ENCODE results near the gene LRRC32. TPM values are rescaled to one million over a fixed set of nuclear protein-coding genes. Genes with fewer than 3 reads are reported as not detected.

LRRC32 gene
- total RNA-seq, 1 experiment from 2014 or later, result 0.15 TPM

DNA sequence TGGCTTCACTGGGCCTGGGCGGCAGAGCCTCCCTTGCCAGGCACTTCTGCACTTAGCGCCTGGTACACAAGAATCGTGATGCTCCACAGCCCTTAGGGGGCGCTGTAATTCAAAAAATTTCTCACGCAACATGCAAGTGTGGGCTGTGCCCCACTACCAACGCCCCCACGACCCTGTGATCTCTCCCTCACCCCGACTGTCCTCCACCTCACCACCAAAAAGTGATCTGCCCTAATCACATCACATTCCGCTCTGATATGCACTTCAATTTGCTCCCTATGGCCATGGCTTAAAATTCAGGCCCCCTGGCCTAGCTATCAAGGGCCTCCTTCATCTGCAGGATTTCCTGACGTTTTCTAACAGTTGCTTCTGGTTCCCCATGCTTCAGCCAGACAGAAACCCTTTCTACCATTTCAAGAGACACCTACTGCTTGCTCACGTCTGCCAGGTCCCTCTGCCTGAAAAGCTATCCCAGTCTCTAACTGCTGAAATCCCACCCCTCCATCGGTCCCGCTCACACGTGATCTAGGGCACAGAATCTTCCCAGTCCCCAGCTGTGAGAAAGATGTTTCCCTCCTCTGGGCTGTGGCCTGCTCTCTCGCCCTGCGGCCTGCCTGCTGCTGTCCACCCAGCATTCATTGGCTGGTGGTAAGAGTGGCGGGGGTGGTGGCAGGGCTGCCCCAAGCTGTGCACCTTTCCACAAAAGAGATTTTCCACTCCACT is 27.9 kb upstream of the LRRC32 start:
- H3K4me1 ChIP-seq (ENCODE audit: control insufficient read depth, insufficient read depth, low read length), result no peaks in the 10 kb centered on the region
- no TSS peak for BruUV-seq (replicated peaks)
- in situ Hi-C loops (cut with HindIII; ENCODE audit: low pct_unique_long_range_greater_than_20kb, low sequenced_read_pairs), result no loop called here
- intact Hi-C loops (cut with micrococcal nuclease; ENCODE audit: unreplicated experiment), result no loop called here
- H3K27ac ChIP-seq (ENCODE audit: low read length), result no peak overlapping the region
- TF ChIP-seq, protein P1, sequence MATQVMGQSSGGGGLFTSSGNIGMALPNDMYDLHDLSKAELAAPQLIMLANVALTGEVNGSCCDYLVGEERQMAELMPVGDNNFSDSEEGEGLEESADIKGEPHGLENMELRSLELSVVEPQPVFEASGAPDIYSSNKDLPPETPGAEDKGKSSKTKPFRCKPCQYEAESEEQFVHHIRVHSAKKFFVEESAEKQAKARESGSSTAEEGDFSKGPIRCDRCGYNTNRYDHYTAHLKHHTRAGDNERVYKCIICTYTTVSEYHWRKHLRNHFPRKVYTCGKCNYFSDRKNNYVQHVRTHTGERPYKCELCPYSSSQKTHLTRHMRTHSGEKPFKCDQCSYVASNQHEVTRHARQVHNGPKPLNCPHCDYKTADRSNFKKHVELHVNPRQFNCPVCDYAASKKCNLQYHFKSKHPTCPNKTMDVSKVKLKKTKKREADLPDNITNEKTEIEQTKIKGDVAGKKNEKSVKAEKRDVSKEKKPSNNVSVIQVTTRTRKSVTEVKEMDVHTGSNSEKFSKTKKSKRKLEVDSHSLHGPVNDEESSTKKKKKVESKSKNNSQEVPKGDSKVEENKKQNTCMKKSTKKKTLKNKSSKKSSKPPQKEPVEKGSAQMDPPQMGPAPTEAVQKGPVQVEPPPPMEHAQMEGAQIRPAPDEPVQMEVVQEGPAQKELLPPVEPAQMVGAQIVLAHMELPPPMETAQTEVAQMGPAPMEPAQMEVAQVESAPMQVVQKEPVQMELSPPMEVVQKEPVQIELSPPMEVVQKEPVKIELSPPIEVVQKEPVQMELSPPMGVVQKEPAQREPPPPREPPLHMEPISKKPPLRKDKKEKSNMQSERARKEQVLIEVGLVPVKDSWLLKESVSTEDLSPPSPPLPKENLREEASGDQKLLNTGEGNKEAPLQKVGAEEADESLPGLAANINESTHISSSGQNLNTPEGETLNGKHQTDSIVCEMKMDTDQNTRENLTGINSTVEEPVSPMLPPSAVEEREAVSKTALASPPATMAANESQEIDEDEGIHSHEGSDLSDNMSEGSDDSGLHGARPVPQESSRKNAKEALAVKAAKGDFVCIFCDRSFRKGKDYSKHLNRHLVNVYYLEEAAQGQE (IDR thresholded peaks at IDR 0.05; ENCODE audit: insufficient read depth in 1 of 2, low read depth in 2 of 2, low read length in 1 of 2), result no peak
- TF ChIP-seq, protein P2, sequence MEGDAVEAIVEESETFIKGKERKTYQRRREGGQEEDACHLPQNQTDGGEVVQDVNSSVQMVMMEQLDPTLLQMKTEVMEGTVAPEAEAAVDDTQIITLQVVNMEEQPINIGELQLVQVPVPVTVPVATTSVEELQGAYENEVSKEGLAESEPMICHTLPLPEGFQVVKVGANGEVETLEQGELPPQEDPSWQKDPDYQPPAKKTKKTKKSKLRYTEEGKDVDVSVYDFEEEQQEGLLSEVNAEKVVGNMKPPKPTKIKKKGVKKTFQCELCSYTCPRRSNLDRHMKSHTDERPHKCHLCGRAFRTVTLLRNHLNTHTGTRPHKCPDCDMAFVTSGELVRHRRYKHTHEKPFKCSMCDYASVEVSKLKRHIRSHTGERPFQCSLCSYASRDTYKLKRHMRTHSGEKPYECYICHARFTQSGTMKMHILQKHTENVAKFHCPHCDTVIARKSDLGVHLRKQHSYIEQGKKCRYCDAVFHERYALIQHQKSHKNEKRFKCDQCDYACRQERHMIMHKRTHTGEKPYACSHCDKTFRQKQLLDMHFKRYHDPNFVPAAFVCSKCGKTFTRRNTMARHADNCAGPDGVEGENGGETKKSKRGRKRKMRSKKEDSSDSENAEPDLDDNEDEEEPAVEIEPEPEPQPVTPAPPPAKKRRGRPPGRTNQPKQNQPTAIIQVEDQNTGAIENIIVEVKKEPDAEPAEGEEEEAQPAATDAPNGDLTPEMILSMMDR (IDR thresholded peaks at IDR 0.05), result no peak; the same call in none of the 2 replicates
- TF ChIP-seq SIN3A (IDR thresholded peaks at IDR 0.05; ENCODE audit: borderline replicate concordance, insufficient read depth, low read depth, low read length), result no peak
- no peak for TF ChIP-seq TCF7L2 (IDR thresholded peaks at IDR 0.05; ENCODE audit: low read depth, low read length)
- no peak for TF ChIP-seq POLR2AphosphoS5 (IDR thresholded peaks at IDR 0.05; ENCODE audit: low read depth, low read length)
- H3K4me3 ChIP-seq (ENCODE audit: low read depth in 2 of 2, low read length in 2 of 2), result no peak overlapping the region
- POLR2A ChIA-PET, result no interaction called here
- CTCF ChIA-PET, result no interaction called here
- ATAC-seq (no peak), DNase-seq (ENCODE audit: low read depth, low spot score) (no peak)
- H3K27me3 ChIP-seq (ENCODE audit: control insufficient read depth, insufficient read depth, low read length), result no peaks in the 10 kb centered on the region
- H3K9me3 ChIP-seq (ENCODE audit: control insufficient read depth, insufficient read depth, low read depth, low read length), result no peaks in the 10 kb centered on the region
- H3K36me3 ChIP-seq (ENCODE audit: control insufficient read depth, insufficient read depth, low read length), result no peaks in the 10 kb centered on the region

DNA sequence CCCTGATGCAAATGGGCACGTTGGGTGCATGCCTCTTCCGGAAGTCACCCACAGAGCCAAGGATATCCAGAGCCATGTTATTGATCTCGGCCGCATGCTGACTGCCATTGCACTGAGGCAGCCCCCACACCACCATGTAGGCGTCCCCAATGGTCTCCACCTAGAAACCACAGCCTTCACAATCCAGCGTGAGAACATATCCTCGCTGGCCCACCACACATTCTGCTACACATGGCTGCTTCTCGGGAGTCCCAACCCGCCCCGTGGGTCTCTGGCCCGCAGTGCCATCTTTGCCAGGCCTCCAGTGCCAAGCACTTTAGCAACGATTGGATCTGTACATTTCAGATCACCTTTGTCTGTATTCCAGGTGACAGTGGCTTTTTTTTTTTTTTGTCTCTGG is 26.2 kb upstream of the LRRC32 start:
- ChIA-PET CTCF (no interaction called here), POLR2A (interaction anchor here (0.7 kb wide), 1 partner anchor 31 kb away, joined by 3 read pairs; no protein-coding TSS in a partner anchor)
- DNase-seq (ENCODE audit: low read depth, low spot score) (no peak), ATAC-seq (no peak)
- Histone ChIP-seq H3K4me1 (ENCODE audit: control insufficient read depth, insufficient read depth, low read length) (no peaks in the 10 kb centered on the region), H3K9me3 (ENCODE audit: control insufficient read depth, insufficient read depth, low read depth, low read length) (no peaks in the 10 kb centered on the region), H3K27ac (ENCODE audit: low read length) (no peak overlapping the region), H3K27me3 (ENCODE audit: control insufficient read depth, insufficient read depth, low read length) (no peaks in the 10 kb centered on the region), H3K36me3 (ENCODE audit: control insufficient read depth, insufficient read depth, low read length) (no peaks in the 10 kb centered on the region), H3K4me3 (ENCODE audit: low read depth in 2 of 2, low read length in 2 of 2) (no peak overlapping the region)
- no TSS peak for BruUV-seq (replicated peaks)
- in situ Hi-C loops (cut with HindIII; ENCODE audit: low pct_unique_long_range_greater_than_20kb, low sequenced_read_pairs), result no loop called here
- TF ChIP-seq POLR2AphosphoS5 (IDR thresholded peaks at IDR 0.05; ENCODE audit: low read depth, low read length) (no peak), SIN3A (IDR thresholded peaks at IDR 0.05; ENCODE audit: borderline replicate concordance, insufficient read depth, low read depth, low read length) (no peak)
- intact Hi-C loops (cut with micrococcal nuclease; ENCODE audit: unreplicated experiment), result loop anchor here (2.0 kb wide), 1 partner anchor 32 kb away; no protein-coding TSS in a partner anchor

DNA sequence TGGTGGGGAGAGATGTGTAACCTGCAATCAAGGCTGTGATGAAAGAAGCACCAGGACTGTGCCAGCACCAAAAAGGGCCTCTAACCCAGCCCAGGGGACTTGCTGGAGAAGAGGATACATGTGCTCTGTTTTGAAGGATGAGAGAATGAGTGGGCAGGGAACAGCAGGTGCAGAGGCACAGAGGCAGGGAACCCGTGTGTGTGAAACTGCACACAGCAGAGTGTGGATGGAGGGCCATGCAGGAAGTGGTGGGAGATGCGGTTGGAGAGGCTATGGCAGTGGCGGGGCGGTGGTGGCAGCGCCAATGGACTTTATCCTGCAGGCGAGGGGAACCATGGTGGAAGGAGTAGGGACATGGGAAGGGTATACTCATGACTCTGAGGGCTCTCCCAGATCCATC is 25.2 kb upstream of the LRRC32 start:
- Histone ChIP-seq H3K36me3 (ENCODE audit: control insufficient read depth, insufficient read depth, low read length) (no peaks in the 10 kb centered on the region), H3K9me3 (ENCODE audit: control insufficient read depth, insufficient read depth, low read depth, low read length) (no peaks in the 10 kb centered on the region), H3K4me3 (ENCODE audit: low read depth in 2 of 2, low read length in 2 of 2) (no peak overlapping the region), H3K4me1 (ENCODE audit: control insufficient read depth, insufficient read depth, low read length) (no peaks in the 10 kb centered on the region), H3K27me3 (ENCODE audit: control insufficient read depth, insufficient read depth, low read length) (no peaks in the 10 kb centered on the region), H3K27ac (ENCODE audit: low read length) (no peak overlapping the region)
- BruUV-seq (replicated peaks), result no TSS peak
- ATAC-seq (no peak), DNase-seq (ENCODE audit: low read depth, low spot score) (no peak)
- in situ Hi-C loops (cut with HindIII; ENCODE audit: low pct_unique_long_range_greater_than_20kb, low sequenced_read_pairs) (no loop called here), intact Hi-C loops (cut with micrococcal nuclease; ENCODE audit: unreplicated experiment) (loop anchor here (2.0 kb wide), 1 partner anchor 31 kb away; no protein-coding TSS in a partner anchor)
- CTCF ChIA-PET, result interaction anchor here (0.6 kb wide), 1 partner anchor 24 kb away, joined by 3 read pairs; no protein-coding TSS in a partner anchor
- TF ChIP-seq, protein P1 (IDR thresholded peaks at IDR 0.05; ENCODE audit: insufficient read depth in 1 of 2, low read depth in 2 of 2, low read length in 1 of 2), result no peak
- TF ChIP-seq TCF7L2 (IDR thresholded peaks at IDR 0.05; ENCODE audit: low read depth, low read length) (no peak), SIN3A (IDR thresholded peaks at IDR 0.05; ENCODE audit: borderline replicate concordance, insufficient read depth, low read depth, low read length) (no peak), POLR2AphosphoS5 (IDR thresholded peaks at IDR 0.05; ENCODE audit: low read depth, low read length) (no peak)
- TF ChIP-seq, protein P2 (IDR thresholded peaks at IDR 0.05), result no peak
- POLR2A ChIA-PET, result no interaction called here

Measured in Panc1 (cell line).